22Rv1 (cell line): ENCODE data around the gene SLC9B2.

Experiments used
- ZFX ChIP-seq: fragments of 450-650 bp; IDR thresholded peaks from 2 replicates; pipeline ENCODE4 v1.6.1; 2017; ENCODE audit warnings: antibody characterized with exemption, borderline replicate concordance
- TF ChIP-seq, protein P1 (sequence below): fragments of 450-650 bp; IDR thresholded peaks from 2 replicates; pipeline ENCODE4 v1.5.1; 2017; ENCODE audit warnings: mild to moderate bottlenecking

DNA sequence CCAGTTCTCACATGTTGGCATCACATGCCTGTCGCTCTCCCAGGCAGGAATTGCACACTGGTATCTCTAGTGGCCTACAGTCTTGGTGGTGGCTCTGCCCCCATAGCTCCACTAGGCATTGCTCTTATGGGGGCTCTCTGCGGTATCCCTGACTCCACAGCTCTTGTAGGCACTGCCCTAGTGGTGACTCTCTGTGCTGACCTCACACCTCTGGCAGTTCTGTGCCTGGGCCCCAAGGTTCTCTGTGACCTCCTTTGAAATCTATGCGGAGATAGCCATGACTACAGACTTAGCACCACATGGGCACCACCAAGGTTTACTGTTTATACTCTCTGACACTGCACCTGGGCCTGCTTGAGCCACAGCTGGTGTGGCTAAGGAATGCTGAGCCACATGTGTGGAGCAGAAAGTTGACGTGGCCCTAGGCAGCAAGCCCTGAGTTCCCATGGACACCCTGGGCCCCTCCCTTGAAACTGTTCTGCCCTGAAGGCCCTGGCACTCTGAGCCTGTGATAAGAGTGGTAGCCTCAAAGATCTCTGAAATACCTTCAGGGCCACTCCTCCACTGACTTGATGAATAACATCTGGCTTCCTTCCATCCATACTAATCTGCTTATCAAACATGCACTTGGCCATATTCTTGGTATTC lies 65.1 kb downstream of the SLC9B2 start:
- TF ChIP-seq, protein P1, sequence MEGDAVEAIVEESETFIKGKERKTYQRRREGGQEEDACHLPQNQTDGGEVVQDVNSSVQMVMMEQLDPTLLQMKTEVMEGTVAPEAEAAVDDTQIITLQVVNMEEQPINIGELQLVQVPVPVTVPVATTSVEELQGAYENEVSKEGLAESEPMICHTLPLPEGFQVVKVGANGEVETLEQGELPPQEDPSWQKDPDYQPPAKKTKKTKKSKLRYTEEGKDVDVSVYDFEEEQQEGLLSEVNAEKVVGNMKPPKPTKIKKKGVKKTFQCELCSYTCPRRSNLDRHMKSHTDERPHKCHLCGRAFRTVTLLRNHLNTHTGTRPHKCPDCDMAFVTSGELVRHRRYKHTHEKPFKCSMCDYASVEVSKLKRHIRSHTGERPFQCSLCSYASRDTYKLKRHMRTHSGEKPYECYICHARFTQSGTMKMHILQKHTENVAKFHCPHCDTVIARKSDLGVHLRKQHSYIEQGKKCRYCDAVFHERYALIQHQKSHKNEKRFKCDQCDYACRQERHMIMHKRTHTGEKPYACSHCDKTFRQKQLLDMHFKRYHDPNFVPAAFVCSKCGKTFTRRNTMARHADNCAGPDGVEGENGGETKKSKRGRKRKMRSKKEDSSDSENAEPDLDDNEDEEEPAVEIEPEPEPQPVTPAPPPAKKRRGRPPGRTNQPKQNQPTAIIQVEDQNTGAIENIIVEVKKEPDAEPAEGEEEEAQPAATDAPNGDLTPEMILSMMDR: no peak
- TF ChIP-seq ZFX: no peak
